ENCODE data around the gene MED9. TPM values are rescaled to one million over a fixed set of nuclear protein-coding genes. Genes with fewer than 3 reads are reported as not detected.

Gene MED9
- total and polyA plus RNA-seq, 7 donors, result 9.7 to 17.9 (median 15.3) TPM

- intact Hi-C loops (cut with DNase I), result no loop called here
- no peaks in the 10 kb centered on the region for H3K9me3 ChIP-seq
- no peaks in the 10 kb centered on the region for H3K27me3 ChIP-seq
- no peak overlapping the region for H3K27ac ChIP-seq
- H3K4me3 ChIP-seq, result no peak overlapping the region
- H3K36me3 ChIP-seq, result no peaks in the 10 kb centered on the region
- no peaks in the 10 kb centered on the region for H3K4me1 ChIP-seq
- DNase-seq, result no peak
- TF ChIP-seq POLR2AphosphoS5 (IDR thresholded peaks at IDR 0.05) (no peak), CTCF (IDR thresholded peaks at IDR 0.05) (peak in 2 of 4 experiments; percentile 22 to 40)
- WGBS, 2 donors, result 74 to 79% methylated on average over 11 of the region's 11 CpGs
Measured at GRCh38 chr17:17440010-17440843, 36.6 kb upstream of the MED9 start.

- no peak overlapping the region for H3K27ac ChIP-seq
- H3K9me3 ChIP-seq, result no peaks in the 10 kb centered on the region
- H3K4me1 ChIP-seq, result no peaks in the 10 kb centered on the region
- no peak for DNase-seq
- whole genome bisulfite sequencing, 2 donors, result 89 to 95% methylated on average over 11 of the region's 11 CpGs
- no peaks in the 10 kb centered on the region for H3K27me3 ChIP-seq
- TF ChIP-seq POLR2A (IDR thresholded peaks at IDR 0.05) (no peak), POLR2AphosphoS5 (IDR thresholded peaks at IDR 0.05) (no peak), EP300 (IDR thresholded peaks at IDR 0.05) (no peak), CTCF (IDR thresholded peaks at IDR 0.05) (no peak)
- H3K36me3 ChIP-seq, result no peaks in the 10 kb centered on the region
- no peak overlapping the region for H3K4me3 ChIP-seq
- intact Hi-C loops (cut with DNase I), result no loop called here
Measured at GRCh38 chr17:17440938-17441675, 35.7 kb upstream of the MED9 start.

- intact Hi-C loops (cut with DNase I), result no loop called here
- Histone ChIP-seq H3K9me3 (no peaks in the 10 kb centered on the region), H3K4me3 (no peak overlapping the region), H3K27me3 (no peaks in the 10 kb centered on the region), H3K36me3 (no peaks in the 10 kb centered on the region), H3K4me1 (no peaks in the 10 kb centered on the region), H3K27ac (no peak overlapping the region)
- TF ChIP-seq CTCF (IDR thresholded peaks at IDR 0.05), result no peak
- TF ChIP-seq POLR2AphosphoS5 (IDR thresholded peaks at IDR 0.05), result no peak
- no peak for TF ChIP-seq POLR2A (IDR thresholded peaks at IDR 0.05)
- TF ChIP-seq EP300 (IDR thresholded peaks at IDR 0.05), result no peak
- WGBS, 2 donors, result 75 to 80% methylated on average over 14 of the region's 14 CpGs
- DNase-seq, result no peak
Measured at GRCh38 chr17:17443173-17443572, 33.6 kb upstream of the MED9 start.

GRCh38 chr17:17445296-17445924 lies 31.4 kb upstream of the MED9 start:
- no peak overlapping the region for H3K4me3 ChIP-seq
- no peaks in the 10 kb centered on the region for H3K27me3 ChIP-seq
- no peaks in the 10 kb centered on the region for H3K9me3 ChIP-seq
- H3K27ac ChIP-seq, result peak overlapping the region in 1 of 4 donors; percentile 27
- no peaks in the 10 kb centered on the region for H3K36me3 ChIP-seq
- DNase-seq, result no peak
- intact Hi-C loops (cut with DNase I), result no loop called here
- no peak for TF ChIP-seq CTCF (IDR thresholded peaks at IDR 0.05)
- no peak for TF ChIP-seq POLR2AphosphoS5 (IDR thresholded peaks at IDR 0.05)
- no peak for TF ChIP-seq POLR2A (IDR thresholded peaks at IDR 0.05)
- no peak for TF ChIP-seq EP300 (IDR thresholded peaks at IDR 0.05)
- WGBS, 2 donors, result 67 to 77% methylated on average over 8 of the region's 8 CpGs
- H3K4me1 ChIP-seq, result no peaks in the 10 kb centered on the region
